G401 (cell line): ENCODE results near the gene ELOVL6. TPM values are rescaled to one million over a fixed set of nuclear protein-coding genes. Genes with fewer than 3 reads are reported as not detected.

Experiments
- DNase-seq: peaks from one replicate; pipeline ENCODE4 v3.0.0-alpha.2; 2015; ENCODE audit warnings: low spot score
- in situ Hi-C: cut with HindIII; loops from 2 replicates; pipeline ENCODE4 v1.10.0; 2016; ENCODE audit warnings: low sequenced_read_pairs, mixed read lengths
- total RNA-seq: library from RNA; depleted of rRNA; stranded (reverse); fragments of >200 nt; shearing (Covaris generic); gene quantifications from 2 replicates; pipeline ENCODE4 v1.2.3, GENCODE V29; 2014

ELOVL6 gene
- total RNA-seq, 1 experiment from 2014 or later, result 40.5 TPM

DNA sequence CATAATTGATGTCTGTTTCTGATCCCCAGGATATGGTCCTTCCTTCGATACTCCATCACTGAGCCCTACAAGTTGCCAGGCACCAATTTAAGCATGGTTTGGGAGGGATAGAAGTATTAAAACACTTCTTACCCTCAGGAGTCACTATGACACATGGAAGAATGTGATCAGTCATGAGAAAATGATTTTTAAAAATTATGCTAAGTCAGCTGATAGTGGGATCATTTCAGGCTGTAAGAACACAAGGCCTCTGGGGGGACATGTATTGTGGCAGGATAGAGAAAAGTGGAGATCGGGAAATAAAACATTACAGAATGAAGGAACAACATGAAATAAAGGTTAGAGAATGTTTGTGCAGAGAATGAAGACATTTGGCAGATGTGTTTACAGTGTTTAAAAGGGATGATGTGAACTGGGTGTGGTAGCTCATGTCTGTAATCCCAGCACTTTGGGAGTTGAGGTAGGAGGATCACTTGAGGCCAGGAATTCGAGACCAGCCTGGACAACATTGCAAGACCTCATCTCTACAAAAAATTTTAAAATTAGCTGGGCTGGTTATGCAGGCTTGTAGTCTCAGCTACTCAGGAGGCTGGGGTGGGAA is 64.0 kb downstream of the ELOVL6 start:
- in situ Hi-C loops, result no loop called here
- no peak for DNase-seq

DNA sequence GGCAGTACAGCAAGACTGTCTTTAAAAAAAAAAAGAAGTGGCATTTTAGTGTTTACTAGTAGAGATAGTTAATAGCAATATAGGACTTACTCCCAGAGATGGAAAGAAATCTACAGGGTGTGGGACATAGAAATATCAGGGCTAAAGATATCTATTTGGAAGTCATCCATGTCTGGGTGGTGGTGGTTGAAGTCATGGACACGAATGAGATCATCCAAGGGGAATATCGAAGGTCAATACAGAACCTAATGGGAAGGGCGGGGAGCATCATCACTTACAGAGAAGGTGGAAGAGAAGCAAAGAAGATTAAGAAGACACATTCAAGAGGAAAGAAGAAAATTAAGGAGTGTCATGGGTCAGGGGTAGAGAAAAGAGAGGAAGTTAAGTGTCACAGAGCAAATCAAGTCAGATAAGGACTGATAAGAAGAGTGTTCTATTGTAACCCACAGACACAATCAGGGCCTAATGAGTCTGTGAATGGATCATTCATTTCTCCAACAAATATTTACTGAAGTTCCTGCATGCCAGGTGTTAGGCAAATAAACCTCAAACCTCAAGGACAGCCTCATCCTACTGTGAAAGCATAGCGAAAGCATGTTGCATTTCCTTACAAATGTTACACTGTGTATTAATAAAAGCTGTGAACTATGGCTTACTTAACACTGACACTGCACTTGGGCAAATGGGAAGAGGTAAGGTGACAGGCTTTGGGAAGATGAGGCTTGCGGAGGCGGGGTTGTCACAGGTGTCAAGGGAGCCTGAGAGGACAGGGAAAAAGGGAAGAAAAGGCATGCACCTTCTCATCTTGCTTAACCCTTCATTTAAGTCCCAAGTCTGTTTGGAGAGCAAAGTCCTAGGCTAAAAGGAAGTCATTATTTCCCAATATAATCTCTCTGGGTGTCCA is 65.3 kb downstream of the ELOVL6 start:
- DNase-seq, result no peak
- in situ Hi-C loops, result no loop called here

- in situ Hi-C loops, result no loop called here
Measured at GRCh38 chr4:110131916-110132315, 66.5 kb downstream of the ELOVL6 start.

DNA sequence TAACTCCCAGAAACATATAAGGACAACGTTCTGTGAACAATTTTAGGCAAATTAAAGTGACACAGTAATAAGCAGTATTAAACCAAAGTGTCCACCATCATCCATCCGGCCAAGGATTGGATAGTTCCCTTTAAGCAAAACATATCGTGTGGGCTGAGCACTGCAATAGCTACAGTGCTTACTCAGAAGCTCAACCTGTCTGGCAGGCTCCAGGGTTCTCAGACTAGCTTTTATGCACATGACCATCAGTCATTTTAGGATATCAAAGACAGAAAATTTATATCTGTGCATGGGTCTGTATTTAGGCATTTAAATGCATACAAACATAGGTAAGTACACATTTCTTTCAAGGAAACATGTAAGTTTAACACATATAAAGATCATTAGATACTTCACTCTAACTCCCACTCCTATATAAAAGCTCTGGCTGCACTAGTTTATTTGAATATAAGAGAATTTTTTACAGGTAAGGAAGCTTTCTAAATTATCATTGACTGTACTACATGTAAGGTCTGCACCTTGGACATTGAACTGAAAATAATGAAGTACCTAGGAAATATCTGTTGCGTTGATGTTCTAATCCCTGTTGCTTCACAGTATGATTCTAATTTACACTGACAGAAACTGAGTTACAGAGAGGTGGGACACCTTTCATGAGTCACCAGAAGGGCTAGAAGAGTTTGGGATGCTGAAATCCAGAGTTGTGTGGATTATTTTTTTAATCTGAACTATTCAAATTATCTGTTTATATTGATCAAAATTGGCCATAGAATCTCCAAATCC is 67.6 kb downstream of the ELOVL6 start:
- in situ Hi-C loops, result no loop called here
- no peak for DNase-seq

More at GRCh38 chr4:110131916-110132315, 66.5 kb downstream of the ELOVL6 start:
- DNase-seq, result no peak

DNA sequence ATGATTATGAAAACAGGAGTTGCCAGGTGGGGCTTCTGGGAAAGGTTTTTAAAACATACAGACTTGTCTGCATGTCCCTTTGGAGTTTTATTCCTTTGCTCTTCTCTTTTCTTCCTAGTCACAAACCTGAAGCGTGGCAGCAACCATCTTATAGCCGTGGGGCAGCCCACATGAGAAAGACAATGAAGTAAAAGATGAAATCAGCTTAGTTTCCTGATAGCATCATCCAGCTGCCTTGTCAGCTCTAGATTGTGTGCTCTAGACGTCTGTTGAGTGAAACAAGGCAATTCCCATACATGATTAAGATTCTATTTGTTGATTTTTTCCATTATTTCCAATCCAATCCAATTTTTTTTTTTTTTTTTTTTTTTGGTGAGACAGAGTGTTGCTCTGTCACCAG is 68.9 kb downstream of the ELOVL6 start:
- in situ Hi-C loops, result no loop called here
- DNase-seq, result no peak

GRCh38 chr4:110128472-110128919 is 69.9 kb downstream of the ELOVL6 start:
- DNase-seq, result no peak
- in situ Hi-C loops, result no loop called here

DNA sequence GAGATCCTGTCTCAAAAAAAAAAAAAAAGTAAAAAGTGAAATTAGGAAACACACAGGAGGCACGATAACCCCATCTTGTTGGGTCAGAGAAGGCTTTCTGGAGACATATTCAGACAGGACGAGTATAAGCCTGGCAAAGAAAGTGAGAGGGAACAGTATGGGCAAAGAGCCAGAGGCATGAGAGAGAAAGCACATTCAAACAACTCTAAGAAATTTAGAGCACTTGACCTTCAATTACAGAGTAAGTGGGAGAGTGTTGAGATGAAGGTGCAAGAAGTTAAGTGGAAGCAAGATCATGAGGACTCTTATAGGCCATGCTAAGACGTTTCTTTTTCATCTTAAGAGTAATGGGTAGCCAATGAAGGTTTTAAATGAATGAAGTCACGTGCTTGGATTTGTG is 70.4 kb downstream of the ELOVL6 start:
- no peak for DNase-seq
- in situ Hi-C loops, result no loop called here

- peak; percentile 65 for DNase-seq
- in situ Hi-C loops, result no loop called here
Measured at GRCh38 chr4:110124711-110125110, 73.7 kb downstream of the ELOVL6 start.

DNA sequence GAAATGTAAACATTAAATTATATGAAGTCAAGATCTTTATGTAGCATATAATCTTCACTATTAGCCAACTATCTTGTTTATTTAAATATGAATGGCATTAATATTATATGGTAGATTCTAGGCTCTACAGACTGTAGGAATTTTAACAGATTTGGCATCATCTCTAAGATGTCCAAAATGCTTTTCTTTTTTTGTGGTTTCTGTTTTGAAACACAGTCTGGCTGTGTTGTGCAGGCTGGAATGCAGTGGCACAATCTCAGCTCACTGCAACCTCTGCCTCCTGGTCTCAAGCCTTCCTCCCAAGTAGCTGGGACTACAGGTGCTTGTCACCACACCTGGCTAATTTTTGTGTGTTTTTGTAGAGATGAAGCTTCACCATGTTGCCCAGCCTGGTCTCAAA is 76.2 kb downstream of the ELOVL6 start:
- DNase-seq, result no peak
- in situ Hi-C loops, result no loop called here

- no peak for DNase-seq
Measured at GRCh38 chr4:110120506-110120905, 77.9 kb downstream of the ELOVL6 start.

GRCh38 chr4:110119880-110120279 is 78.5 kb downstream of the ELOVL6 start:
- in situ Hi-C loops, result no loop called here
- no peak for DNase-seq

More at GRCh38 chr4:110120506-110120905, 77.9 kb downstream of the ELOVL6 start:
- in situ Hi-C loops, result no loop called here

- in situ Hi-C loops, result no loop called here
- no peak for DNase-seq
Measured at GRCh38 chr4:110119337-110119736, 79.1 kb downstream of the ELOVL6 start.

- no peak for DNase-seq
- in situ Hi-C loops, result no loop called here
Measured at GRCh38 chr4:110112056-110112455, 86.4 kb downstream of the ELOVL6 start.

GRCh38 chr4:110109455-110109854 is 89.0 kb downstream of the ELOVL6 start:
- in situ Hi-C loops, result no loop called here
- DNase-seq, result no peak

GRCh38 chr4:110108960-110109359 is 89.5 kb downstream of the ELOVL6 start:
- in situ Hi-C loops, result no loop called here
- DNase-seq, result no peak

GRCh38 chr4:110108422-110108821 is 90.0 kb downstream of the ELOVL6 start:
- in situ Hi-C loops, result no loop called here
- DNase-seq, result no peak

GRCh38 chr4:110107866-110108265 is 90.5 kb downstream of the ELOVL6 start:
- no peak for DNase-seq
- in situ Hi-C loops, result no loop called here

GRCh38 chr4:110106931-110107296 is 91.5 kb downstream of the ELOVL6 start:
- in situ Hi-C loops, result no loop called here
- DNase-seq, result no peak

DNA sequence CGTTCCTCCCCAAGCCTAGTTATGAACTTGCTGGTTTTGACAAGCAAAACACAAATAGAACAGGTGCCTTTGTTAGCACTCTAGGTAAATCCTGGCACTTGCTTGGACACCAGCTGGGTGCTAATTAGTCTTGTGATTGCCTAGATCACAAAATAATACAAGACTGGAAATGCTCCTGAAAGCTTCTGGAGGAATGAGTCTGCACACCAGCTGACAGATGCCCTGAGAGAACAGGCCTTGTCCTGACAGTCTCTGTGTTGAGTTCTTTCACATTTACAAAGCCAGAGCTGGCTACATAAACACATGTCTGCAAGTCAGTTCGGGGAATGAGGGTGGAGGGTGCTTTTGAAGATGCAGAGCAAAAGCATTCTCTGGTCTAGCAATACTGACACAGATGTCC is 93.8 kb downstream of the ELOVL6 start:
- in situ Hi-C loops, result no loop called here
- DNase-seq, result peak; percentile 96

GRCh38 chr4:110099638-110100037 is 98.8 kb downstream of the ELOVL6 start:
- DNase-seq, result no peak
- in situ Hi-C loops, result no loop called here
